ENCODE data around the gene NBEA.

The NBEA gene

DNA sequence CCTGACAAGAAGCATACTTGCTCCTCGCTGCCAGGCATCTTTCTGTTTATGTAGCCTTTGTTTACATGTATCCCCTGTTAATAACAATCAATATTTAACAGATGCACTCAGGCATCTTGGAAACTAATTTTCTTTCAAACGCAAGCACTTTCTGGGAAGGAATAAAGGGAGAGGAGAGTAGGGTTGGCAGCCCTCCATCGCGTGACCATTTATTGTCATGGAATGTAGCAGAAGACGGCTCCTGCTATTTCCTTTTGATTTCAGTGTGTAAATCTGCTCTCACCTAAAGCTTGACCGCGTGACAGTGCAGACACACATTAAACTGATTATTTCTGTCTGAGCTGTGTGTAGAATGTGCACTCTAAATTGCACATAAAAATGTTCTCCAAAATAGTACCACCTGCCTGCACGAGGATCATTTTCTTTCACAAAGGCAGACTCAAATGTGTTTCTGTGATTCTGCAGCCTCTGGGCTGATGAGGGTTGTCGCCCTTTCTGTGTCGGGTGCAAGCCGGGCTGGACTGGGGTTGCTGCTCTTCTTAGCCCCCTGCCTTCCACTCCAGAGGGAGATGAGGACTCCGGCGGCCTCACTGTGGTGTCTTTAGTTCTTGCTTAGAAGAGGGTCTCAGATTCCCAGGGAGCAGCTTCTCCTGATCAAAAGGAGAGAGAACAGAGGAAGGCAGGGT is 757.9 kb downstream of the NBEA start:
- Histone ChIP-seq H3K27me3 (ENCODE audit: insufficient read depth, insufficient read length) (no peaks in the 10 kb centered on the region), H3K9ac (ENCODE audit: insufficient read length, low read depth) (no peak overlapping the region), H3K4me3 (ENCODE audit: insufficient read length, low read depth) (no peak overlapping the region), H3K36me3 (ENCODE audit: insufficient read depth, insufficient read length, low read length) (no peaks in the 10 kb centered on the region), H3K4me1 (ENCODE audit: insufficient read depth, insufficient read length) (peaks cover 8% of the 10 kb centered on the region), H3K9me3 (ENCODE audit: insufficient read depth, low read length) (no peaks in the 10 kb centered on the region)
- TF ChIP-seq YY1 (IDR thresholded peaks at IDR 0.05; ENCODE audit: insufficient read depth, insufficient read length) (no peak), SUZ12 (IDR thresholded peaks at IDR 0.05; ENCODE audit: extremely low read depth, insufficient read depth, insufficient read length) (no peak), ZNF274 (IDR thresholded peaks at IDR 0.05; ENCODE audit: low read depth, low read length) (no peak)
- no peak for DNase-seq (ENCODE audit: low read depth, low spot score)

DNA sequence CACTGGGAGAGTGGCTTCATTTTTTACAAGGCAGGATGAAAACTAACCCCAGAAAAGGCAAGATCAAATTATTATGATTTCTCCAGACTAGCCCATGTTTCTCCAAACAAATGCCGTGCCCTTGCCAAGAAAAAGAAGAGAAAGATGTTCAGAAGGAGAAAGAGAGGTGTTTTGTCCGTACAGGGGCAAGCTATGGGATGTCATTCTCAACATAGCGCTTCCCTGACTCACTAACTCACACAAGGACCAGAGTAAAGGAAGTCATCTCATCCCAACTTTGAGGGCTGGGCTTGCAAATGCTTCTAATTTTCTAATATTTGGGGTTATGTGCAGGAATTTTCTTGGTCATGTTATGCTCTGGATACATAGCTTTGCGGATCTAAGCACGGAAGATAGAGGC is 758.6 kb downstream of the NBEA start:
- TF ChIP-seq SUZ12 (IDR thresholded peaks at IDR 0.05; ENCODE audit: extremely low read depth, insufficient read depth, insufficient read length) (no peak), YY1 (IDR thresholded peaks at IDR 0.05; ENCODE audit: insufficient read depth, insufficient read length) (no peak), ZNF274 (IDR thresholded peaks at IDR 0.05; ENCODE audit: low read depth, low read length) (no peak)

DNA sequence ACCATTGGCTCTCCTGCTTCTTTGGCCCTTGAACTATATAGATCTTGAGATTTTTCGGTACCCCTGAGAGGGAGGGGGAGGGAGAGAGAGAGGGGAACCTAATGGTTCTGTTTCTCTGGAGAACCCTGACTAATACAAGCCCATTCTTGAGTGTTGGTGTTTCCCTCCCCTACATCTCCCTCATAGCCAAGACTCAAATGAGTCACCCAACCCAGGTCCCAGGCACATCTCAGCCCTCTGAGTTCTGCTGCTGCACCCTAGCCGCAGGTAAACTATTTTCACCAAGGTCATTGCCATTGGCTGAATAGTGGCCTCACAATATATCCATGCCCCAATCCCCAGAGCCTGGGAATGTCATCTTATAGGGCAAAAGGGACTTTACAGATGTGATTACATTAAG is 760.2 kb downstream of the NBEA start:
- no peaks in the 10 kb centered on the region for H3K27me3 ChIP-seq (ENCODE audit: insufficient read depth, insufficient read length)
- DNase-seq (ENCODE audit: low read depth, low spot score) = no peak
- no peaks in the 10 kb centered on the region for H3K36me3 ChIP-seq (ENCODE audit: insufficient read depth, insufficient read length, low read length)
- no peak overlapping the region for H3K9ac ChIP-seq (ENCODE audit: insufficient read length, low read depth)
- H3K4me1 ChIP-seq (ENCODE audit: insufficient read depth, insufficient read length) = peaks cover 4% of the 10 kb centered on the region
- no peak overlapping the region for H3K4me3 ChIP-seq (ENCODE audit: insufficient read length, low read depth)
- no peaks in the 10 kb centered on the region for H3K9me3 ChIP-seq (ENCODE audit: insufficient read depth, low read length)
- TF ChIP-seq YY1 (IDR thresholded peaks at IDR 0.05; ENCODE audit: insufficient read depth, insufficient read length) (no peak), SUZ12 (IDR thresholded peaks at IDR 0.05; ENCODE audit: extremely low read depth, insufficient read depth, insufficient read length) (no peak), ZNF274 (IDR thresholded peaks at IDR 0.05; ENCODE audit: low read depth, low read length) (no peak)

More for the DNA sequence above, 758.6 kb downstream of the NBEA start:
- Histone ChIP-seq H3K27me3 (ENCODE audit: insufficient read depth, insufficient read length) (no peaks in the 10 kb centered on the region), H3K36me3 (ENCODE audit: insufficient read depth, insufficient read length, low read length) (no peaks in the 10 kb centered on the region), H3K9ac (ENCODE audit: insufficient read length, low read depth) (no peak overlapping the region), H3K4me1 (ENCODE audit: insufficient read depth, insufficient read length) (peaks cover 8% of the 10 kb centered on the region), H3K4me3 (ENCODE audit: insufficient read length, low read depth) (no peak overlapping the region), H3K9me3 (ENCODE audit: insufficient read depth, low read length) (no peaks in the 10 kb centered on the region)
- no peak for DNase-seq (ENCODE audit: low read depth, low spot score)

DNA sequence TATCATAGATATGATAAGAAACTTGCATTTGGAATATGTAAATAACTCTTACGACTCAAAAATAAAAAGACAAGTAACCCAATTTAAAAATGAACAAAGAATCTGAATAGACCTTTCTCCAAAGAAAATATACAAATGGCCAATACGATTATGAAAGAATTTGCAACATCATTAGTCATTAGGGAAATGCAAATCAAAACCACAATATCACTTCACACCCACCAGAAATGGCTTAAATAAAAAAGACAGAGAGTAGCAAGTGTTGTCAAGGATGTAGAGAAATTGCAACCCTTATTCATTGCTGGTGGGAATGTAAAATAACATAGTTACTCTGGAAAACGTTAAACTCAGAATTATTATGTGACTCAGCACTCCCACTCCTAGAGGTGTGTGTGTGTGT is 761.0 kb downstream of the NBEA start:
- no peaks in the 10 kb centered on the region for H3K36me3 ChIP-seq (ENCODE audit: insufficient read depth, insufficient read length, low read length)
- no peaks in the 10 kb centered on the region for H3K4me1 ChIP-seq (ENCODE audit: insufficient read depth, insufficient read length)
- H3K4me3 ChIP-seq (ENCODE audit: insufficient read length, low read depth) = no peak overlapping the region
- TF ChIP-seq SUZ12 (IDR thresholded peaks at IDR 0.05; ENCODE audit: extremely low read depth, insufficient read depth, insufficient read length) = no peak
- no peak for TF ChIP-seq ZNF274 (IDR thresholded peaks at IDR 0.05; ENCODE audit: low read depth, low read length)
- no peak for TF ChIP-seq YY1 (IDR thresholded peaks at IDR 0.05; ENCODE audit: insufficient read depth, insufficient read length)
- no peaks in the 10 kb centered on the region for H3K27me3 ChIP-seq (ENCODE audit: insufficient read depth, insufficient read length)
- DNase-seq (ENCODE audit: low read depth, low spot score) = no peak
- no peaks in the 10 kb centered on the region for H3K9me3 ChIP-seq (ENCODE audit: insufficient read depth, low read length)
- H3K9ac ChIP-seq (ENCODE audit: insufficient read length, low read depth) = no peak overlapping the region

DNA sequence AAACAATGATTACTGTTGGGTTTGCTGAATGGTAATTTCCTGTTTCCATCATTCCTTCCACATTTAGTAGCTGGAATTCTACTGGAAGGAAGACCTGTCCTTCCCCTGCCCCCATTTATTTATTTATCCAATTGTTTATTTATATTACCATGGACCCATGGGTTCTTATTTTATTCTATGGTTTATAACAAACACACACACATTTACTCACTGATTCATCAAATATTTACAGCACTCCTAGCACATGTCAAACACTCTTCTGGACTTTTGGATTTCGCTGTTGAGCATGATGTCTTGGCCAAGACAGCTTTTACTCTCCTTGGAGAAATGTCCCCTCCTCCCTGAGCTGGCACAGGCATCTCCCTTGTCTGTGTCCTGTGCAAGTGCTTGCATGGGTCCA is 762.3 kb downstream of the NBEA start:
- no peak for DNase-seq (ENCODE audit: low read depth, low spot score)
- no peak overlapping the region for H3K4me3 ChIP-seq (ENCODE audit: insufficient read length, low read depth)
- no peaks in the 10 kb centered on the region for H3K9me3 ChIP-seq (ENCODE audit: insufficient read depth, low read length)
- H3K27me3 ChIP-seq (ENCODE audit: insufficient read depth, insufficient read length) = no peaks in the 10 kb centered on the region
- TF ChIP-seq YY1 (IDR thresholded peaks at IDR 0.05; ENCODE audit: insufficient read depth, insufficient read length) (no peak), SUZ12 (IDR thresholded peaks at IDR 0.05; ENCODE audit: extremely low read depth, insufficient read depth, insufficient read length) (no peak), ZNF274 (IDR thresholded peaks at IDR 0.05; ENCODE audit: low read depth, low read length) (no peak)
- H3K36me3 ChIP-seq (ENCODE audit: insufficient read depth, insufficient read length, low read length) = no peaks in the 10 kb centered on the region
- no peaks in the 10 kb centered on the region for H3K4me1 ChIP-seq (ENCODE audit: insufficient read depth, insufficient read length)
- H3K9ac ChIP-seq (ENCODE audit: insufficient read length, low read depth) = no peak overlapping the region

DNA sequence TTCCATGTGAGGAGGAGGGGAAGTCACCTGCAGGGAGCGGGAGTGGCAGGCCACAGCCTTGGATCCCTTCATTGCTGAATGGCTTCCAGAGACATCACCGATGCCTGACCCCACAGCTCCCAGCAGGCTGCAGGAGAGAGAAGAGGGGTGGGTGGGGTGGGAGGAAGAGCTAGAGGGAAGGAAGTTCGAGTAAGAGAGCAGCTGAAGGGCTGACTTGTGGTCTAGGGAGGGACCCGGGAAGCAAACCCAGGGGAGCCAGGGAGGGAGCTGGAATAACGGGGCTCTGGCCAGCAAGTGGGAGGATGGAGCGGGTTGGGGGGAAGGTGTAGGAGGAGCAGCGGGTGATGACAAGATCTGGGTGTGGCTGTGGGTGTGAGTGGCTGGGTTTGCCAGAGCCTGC is 764.2 kb downstream of the NBEA start:
- DNase-seq (ENCODE audit: low read depth, low spot score) = no peak
- H3K4me3 ChIP-seq (ENCODE audit: insufficient read length, low read depth) = no peak overlapping the region
- no peaks in the 10 kb centered on the region for H3K27me3 ChIP-seq (ENCODE audit: insufficient read depth, insufficient read length)
- no peaks in the 10 kb centered on the region for H3K36me3 ChIP-seq (ENCODE audit: insufficient read depth, insufficient read length, low read length)
- no peaks in the 10 kb centered on the region for H3K9me3 ChIP-seq (ENCODE audit: insufficient read depth, low read length)
- no peak overlapping the region for H3K9ac ChIP-seq (ENCODE audit: insufficient read length, low read depth)
- H3K4me1 ChIP-seq (ENCODE audit: insufficient read depth, insufficient read length) = no peaks in the 10 kb centered on the region
- TF ChIP-seq YY1 (IDR thresholded peaks at IDR 0.05; ENCODE audit: insufficient read depth, insufficient read length) (no peak), ZNF274 (IDR thresholded peaks at IDR 0.05; ENCODE audit: low read depth, low read length) (no peak), SUZ12 (IDR thresholded peaks at IDR 0.05; ENCODE audit: extremely low read depth, insufficient read depth, insufficient read length) (no peak)

DNA sequence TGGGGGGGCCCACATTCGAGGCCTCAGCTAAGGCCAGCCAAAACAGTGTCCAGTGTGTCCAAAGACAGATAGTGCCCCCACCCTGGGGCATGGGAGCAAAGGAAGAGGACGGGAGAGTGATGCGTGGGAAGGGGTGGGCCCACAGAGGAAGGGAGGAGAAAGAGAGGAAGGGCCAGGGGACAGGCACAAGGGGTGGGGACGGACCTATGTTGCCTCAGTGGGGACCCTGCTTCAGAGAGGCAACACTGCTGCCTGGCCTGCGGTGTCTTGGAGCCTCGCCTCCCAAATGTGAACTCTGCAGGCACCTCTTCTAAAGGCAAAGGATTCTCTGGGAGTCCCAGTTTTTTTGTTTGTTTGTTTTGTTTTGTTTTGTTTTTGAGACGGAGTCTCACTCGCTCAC is 764.7 kb downstream of the NBEA start:
- Histone ChIP-seq H3K4me3 (ENCODE audit: insufficient read length, low read depth) (no peak overlapping the region), H3K4me1 (ENCODE audit: insufficient read depth, insufficient read length) (no peaks in the 10 kb centered on the region), H3K9me3 (ENCODE audit: insufficient read depth, low read length) (no peaks in the 10 kb centered on the region), H3K36me3 (ENCODE audit: insufficient read depth, insufficient read length, low read length) (no peaks in the 10 kb centered on the region), H3K9ac (ENCODE audit: insufficient read length, low read depth) (no peak overlapping the region), H3K27me3 (ENCODE audit: insufficient read depth, insufficient read length) (no peaks in the 10 kb centered on the region)
- no peak for TF ChIP-seq ZNF274 (IDR thresholded peaks at IDR 0.05; ENCODE audit: low read depth, low read length)
- TF ChIP-seq SUZ12 (IDR thresholded peaks at IDR 0.05; ENCODE audit: extremely low read depth, insufficient read depth, insufficient read length) = no peak
- no peak for TF ChIP-seq YY1 (IDR thresholded peaks at IDR 0.05; ENCODE audit: insufficient read depth, insufficient read length)
- DNase-seq (ENCODE audit: low read depth, low spot score) = no peak

Data from NT2/D1 (cell line).